HG02970 (cell line): ENCODE data around the gene HIP1.
A peak's percentile ranks its signal among the peaks of the same experiment; 100 is the strongest.
"Not testable (repeated sequence)": the region's sequence is repeated elsewhere in the genome, so short reads cannot be mapped to it uniquely, and the experiment has no call there.

Experiments
- ATAC-seq: cut with Tn5 transposase; IDR thresholded peaks from one replicate; pipeline ENCODE4 v1.9.1; 2021; ENCODE audit warnings: mild to moderate bottlenecking, moderate library complexity, moderate number of reproducible peaks; ENCODE audit not compliant: unreplicated experiment, low FRiP score

The HIP1 gene

DNA sequence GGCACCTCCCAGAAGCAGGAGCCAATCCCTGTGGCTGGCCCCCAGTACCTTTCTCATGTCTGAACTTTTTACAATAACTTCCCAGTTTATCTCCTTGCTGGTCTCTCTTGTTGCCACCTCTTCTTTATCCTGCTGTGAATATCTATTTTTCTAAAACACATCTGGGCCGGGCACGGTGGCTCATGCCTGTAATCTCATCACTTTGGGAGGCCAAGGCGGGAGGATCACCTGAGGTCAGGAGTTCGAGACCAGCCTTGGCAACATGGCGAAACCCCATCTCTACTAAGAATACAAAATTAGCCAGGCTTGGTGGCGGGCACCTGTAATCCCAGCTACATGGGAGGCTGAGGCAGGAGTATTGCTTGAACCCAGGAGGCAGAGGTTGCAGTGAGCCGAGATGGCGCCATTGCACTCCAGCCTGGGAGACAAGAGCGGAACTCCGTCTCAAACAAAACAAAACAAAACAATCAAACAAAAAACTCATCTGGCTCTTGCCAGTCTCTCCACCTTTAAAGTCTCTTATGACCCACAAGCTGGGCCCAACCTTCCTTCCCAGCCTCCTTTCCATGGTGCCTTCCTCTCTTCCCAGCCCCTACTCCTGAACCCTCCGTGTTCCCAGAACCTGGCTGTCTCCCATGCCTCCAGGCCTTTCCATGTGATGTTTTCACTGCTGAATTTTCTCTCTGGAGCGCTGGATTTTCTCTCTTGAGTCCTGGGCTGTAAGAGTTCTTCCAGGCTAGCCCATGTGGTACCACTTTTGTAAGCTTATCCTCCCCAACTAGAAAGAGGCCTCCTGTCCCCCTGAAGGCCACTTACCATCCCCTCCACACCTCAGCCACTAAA is 51.3 kb downstream of the HIP1 start:
- no peak for ATAC-seq

GRCh38 chr7:75686551-75686950 is 52.2 kb downstream of the HIP1 start:
- ATAC-seq: no peak

DNA sequence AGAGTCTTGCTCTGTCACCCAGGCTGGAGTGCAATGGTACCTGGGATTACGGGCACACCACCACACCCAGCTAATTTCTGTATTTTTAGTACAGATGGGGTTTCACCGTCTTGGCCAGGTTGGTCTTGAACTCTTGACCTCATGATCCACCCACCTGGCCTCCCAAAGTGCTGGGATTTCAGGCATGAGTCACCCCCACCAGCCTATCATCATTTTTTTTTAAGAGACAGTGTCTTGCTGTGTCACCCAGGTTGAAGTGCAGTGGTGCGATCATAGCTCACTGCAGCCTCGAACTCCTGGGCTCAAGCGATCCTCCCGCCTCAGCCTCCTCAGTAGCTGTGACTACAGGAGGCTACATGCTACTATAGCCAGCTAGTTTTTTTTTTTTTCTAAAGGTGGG is 56.7 kb downstream of the HIP1 start:
- not testable (repeated sequence) for ATAC-seq

- ATAC-seq: no peak
Measured at GRCh38 chr7:75679060-75679459, 59.7 kb downstream of the HIP1 start.

GRCh38 chr7:75669579-75669978 is 69.2 kb downstream of the HIP1 start:
- no peak for ATAC-seq

DNA sequence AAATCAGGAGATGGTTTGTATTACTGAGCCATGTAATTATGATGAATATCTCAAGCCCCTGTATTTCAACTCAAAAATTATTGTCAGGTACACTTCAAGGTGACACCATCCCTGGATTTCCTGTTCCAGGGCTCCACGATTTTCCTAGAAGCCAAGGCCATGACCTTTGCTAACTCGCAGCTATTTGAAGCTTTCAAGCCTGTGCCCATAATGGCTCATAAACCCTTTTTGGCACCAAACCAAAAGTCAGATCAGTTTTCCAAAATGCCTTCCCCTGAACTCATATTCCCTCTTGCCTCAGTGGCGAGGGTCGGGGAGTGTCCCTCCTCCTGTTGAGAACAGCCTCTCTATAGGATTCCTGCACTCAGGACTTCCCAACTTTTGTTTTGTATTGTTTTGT is 70.8 kb downstream of the HIP1 start:
- no peak for ATAC-seq

DNA sequence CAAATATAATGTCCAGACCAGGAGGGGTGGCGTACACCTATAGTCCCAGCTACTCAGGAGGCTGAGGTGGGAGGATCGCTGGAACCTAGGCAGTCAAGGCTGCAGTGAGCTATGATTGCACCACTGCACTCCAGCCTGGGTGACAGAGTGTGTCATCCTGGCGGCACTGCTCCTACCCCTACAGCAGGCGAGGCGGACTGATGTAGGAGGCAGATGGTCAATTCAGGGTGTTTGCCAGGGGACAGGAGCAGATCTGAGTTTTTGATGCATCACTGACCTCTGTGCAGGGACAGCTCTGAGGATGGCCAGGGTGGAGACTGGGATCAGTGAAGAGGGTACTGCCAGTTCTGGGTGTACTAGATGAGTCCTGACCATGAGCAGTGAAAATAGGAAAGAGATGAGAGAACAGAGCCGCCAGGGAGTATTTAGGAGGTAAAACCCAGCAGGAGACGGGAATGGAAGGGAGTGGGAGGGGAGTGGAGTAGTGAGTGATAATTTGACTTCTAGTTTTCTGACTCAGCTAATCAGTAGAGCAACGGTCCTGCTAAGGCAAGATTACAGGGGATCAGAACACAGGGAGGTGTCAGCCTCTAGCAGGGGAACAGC is 75.3 kb downstream of the HIP1 start:
- peak; percentile 42 for ATAC-seq

- ATAC-seq: peak; percentile 76
Measured at GRCh38 chr7:75662579-75663301, 76.0 kb downstream of the HIP1 start.

DNA sequence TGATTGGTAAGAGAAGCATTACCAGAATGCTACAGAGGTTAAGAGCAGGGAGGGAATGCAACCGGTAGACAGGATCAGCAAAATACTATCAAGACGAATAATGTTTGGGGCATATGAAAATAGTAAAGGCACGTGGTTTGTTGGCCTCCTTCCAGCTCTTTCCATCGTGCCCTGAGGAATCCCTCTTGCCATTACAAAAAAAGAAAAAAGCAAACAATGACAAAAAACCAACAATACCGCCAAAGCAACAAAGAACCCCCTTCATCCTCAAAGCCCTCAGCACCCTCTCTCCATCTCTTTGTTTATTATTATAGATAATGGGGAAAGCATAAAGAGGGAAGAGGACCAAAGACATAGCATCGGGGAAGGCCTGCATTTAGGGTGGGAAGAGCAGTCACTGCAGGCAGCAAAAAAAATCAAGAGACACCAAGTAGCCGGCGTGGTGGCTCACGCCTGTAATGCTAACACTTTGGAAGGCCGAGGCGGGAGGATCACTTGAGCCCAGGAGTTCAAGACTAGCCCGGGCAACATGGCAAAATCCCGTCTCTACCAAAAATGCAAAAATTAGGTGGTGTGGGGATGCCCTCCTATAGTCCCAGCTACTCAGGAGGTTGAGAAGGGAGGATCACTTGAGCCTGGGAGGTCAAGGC is 78.0 kb downstream of the HIP1 start:
- ATAC-seq: no peak

GRCh38 chr7:75658802-75659201 is 79.9 kb downstream of the HIP1 start:
- no peak for ATAC-seq

- ATAC-seq: no peak
Measured at GRCh38 chr7:75658369-75658768, 80.4 kb downstream of the HIP1 start.

DNA sequence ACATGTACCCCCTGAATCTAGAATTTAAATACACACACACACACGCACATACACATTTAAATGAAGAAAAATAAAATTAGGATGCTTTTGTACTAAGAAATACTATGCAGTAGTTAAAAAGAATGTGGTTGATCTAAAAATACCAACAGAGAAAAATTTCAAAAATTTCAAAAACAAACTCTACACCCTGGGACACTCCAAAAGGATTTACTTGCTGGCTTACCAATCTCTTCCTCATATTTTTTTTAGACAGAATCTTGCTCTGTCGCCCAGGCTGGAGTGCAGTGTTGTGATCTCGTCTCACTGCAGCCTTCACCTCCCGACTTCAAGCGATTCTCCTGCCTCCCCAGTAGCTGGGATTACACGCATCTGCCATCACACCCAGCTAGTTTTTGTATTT is 80.9 kb downstream of the HIP1 start:
- ATAC-seq: no peak

DNA sequence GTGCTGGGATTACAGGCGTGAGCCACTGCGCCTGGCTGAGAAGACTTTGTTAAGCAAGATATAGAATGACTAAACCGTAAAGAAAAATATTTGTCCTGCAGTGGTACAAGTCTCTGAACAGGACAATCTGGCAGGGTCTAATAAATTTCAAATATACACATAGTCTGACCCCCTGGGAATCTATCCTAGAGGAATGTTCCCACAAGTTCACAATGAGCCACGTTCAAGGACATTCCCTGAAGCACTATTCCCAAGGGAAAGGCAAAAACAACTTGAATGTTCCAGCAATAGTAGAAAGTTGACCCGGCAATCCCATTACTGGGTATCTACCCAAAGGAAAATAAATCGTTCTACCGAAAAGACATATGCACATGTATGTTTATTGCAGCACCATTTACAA is 82.0 kb downstream of the HIP1 start:
- ATAC-seq: no peak

GRCh38 chr7:75655536-75655935 is 83.2 kb downstream of the HIP1 start:
- ATAC-seq: no peak

DNA sequence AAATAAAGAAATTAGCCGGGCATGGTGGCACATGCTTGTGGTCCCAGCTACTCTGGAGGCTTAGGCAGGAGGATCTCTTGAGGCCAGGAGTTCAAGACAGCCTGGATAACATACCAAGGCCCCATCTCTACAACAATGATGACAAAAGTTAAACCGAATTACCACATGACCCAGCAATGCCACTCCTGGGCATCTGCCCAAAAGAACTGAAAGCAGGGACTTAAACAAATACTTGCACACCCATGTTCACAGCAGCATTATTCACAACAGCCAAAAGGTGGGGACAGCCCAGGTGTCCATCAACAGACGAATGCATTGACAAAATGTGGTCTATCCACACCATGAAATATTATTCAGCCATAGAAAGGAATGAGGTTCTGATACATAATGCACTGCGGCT is 83.9 kb downstream of the HIP1 start:
- ATAC-seq: no peak

- no peak for ATAC-seq
Measured at GRCh38 chr7:75653651-75654050, 85.1 kb downstream of the HIP1 start.

- no peak for ATAC-seq
Measured at GRCh38 chr7:75652788-75653187, 86.0 kb downstream of the HIP1 start.

- no peak for ATAC-seq
Measured at GRCh38 chr7:75650681-75651080, 88.1 kb downstream of the HIP1 start.

DNA sequence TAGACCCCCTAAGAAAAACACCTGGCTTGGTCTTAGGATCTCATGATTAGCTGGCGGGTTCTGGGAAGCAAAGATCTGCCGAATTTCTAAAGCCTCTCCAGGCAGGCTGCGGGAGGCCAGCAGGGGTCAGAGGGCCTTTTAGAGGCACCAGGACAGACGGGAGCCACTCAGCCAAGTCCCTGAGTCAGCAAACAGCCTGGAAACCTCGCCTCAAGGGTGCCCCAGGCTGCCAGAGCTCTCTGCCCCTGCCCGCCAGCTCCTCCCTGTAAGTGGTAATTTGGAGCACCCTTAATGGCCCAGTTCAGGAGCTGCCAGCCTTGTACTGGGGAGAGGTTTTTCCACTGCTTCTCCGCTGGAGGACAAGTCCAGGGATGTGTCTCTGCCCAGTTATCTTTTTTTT is 88.7 kb downstream of the HIP1 start:
- ATAC-seq: no peak

DNA sequence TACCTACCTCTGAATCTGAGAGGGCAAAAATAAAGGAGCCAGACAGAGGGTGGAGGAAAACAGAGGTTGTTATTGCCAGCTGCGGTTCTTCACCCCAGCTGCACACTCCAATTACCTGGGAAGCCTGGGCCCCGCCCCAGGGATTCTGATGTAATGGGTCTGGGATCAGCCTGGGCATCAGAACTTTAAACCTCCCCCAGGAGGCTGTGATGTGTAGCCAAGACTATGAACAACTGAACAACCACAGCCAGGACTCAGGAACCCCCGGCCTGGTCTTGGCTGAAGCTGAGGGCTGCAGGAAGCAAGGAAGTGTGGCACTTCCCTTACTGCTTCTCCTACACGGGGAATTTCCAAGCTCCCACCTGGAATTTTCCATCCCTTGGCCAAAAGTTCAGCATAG is 89.3 kb downstream of the HIP1 start:
- no peak for ATAC-seq
